ENCODE results near the gene C5orf47. TPM values are rescaled to one million over a fixed set of nuclear protein-coding genes. Genes with fewer than 3 reads are reported as not detected.

Gene C5orf47
- total and polyA plus RNA-seq, 4 donors, result 0.08 TPM; not detected in 3

DNA sequence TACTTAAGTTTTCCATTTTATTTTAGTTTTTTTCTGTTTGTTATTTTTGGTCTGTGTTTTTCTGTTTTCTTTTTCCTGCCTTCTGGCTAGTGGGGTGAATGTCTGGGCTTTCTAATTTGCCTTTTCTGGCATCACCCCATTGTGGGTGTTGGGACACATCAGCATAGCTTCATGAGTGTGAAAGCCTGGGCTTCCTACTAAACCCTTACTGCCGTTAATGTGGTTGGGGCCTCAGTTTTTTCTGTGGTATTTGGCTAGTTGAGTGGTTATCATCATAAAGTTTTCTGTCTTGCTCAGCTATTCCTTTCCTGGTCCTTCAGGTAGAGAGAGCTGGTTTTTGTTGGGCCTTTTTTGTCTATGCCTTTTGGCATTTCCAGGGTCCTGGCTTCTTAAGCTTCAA is 21.4 kb downstream of the C5orf47 start:
- DNase-seq (ENCODE audit: low spot score), result no peak
- TF ChIP-seq ZBTB33 (IDR thresholded peaks at IDR 0.05) (no peak), YY1 (IDR thresholded peaks at IDR 0.05) (no peak), NR2F2 (IDR thresholded peaks at IDR 0.05) (no peak), FOXA2 (IDR thresholded peaks at IDR 0.05) (no peak), RXRA (IDR thresholded peaks at IDR 0.05) (no peak), CTCF (IDR thresholded peaks at IDR 0.05; ENCODE audit: low read depth, low read length, missing input control) (no peak), RAD21 (IDR thresholded peaks at IDR 0.05) (no peak), HNF4G (IDR thresholded peaks at IDR 0.05) (no peak), EGR1 (IDR thresholded peaks at IDR 0.05; ENCODE audit: low read depth in 2 of 2) (no peak), SP1 (IDR thresholded peaks at IDR 0.05) (no peak), TAF1 (conservative IDR thresholded peaks at IDR 0.05) (no peak), GABPA (IDR thresholded peaks at IDR 0.05 in 1 of 2, conservative IDR thresholded peaks at IDR 0.05 in 1 of 2) (no peak)
- WGBS, result 87% methylated on average over 1 of the region's 1 CpG
- H3K36me3 ChIP-seq (ENCODE audit: control insufficient read depth in 4 of 4, insufficient read depth in 3 of 4, low read depth in 1 of 4, low read length in 3 of 4), result no peaks in the 10 kb centered on the region
- H3K9me3 ChIP-seq (ENCODE audit: control insufficient read depth in 4 of 4, low read length in 3 of 4), result no peaks in the 10 kb centered on the region
- H3K4me3 ChIP-seq (ENCODE audit: low read depth in 1 of 3, low read length in 3 of 3), result no peak overlapping the region
- H3K4me1 ChIP-seq (ENCODE audit: control insufficient read depth in 4 of 4, insufficient read depth in 4 of 4, low read length in 3 of 4), result no peaks in the 10 kb centered on the region
- no peak overlapping the region for H3K27ac ChIP-seq (ENCODE audit: low read depth in 1 of 2, low read length in 2 of 2)
- H3K27me3 ChIP-seq (ENCODE audit: control insufficient read depth in 4 of 4, insufficient read depth in 4 of 4, low read length in 3 of 4), result no peaks in the 10 kb centered on the region
- no peak overlapping the region for H3K9ac ChIP-seq (ENCODE audit: low read depth in 1 of 2, low read length in 2 of 2)

DNA sequence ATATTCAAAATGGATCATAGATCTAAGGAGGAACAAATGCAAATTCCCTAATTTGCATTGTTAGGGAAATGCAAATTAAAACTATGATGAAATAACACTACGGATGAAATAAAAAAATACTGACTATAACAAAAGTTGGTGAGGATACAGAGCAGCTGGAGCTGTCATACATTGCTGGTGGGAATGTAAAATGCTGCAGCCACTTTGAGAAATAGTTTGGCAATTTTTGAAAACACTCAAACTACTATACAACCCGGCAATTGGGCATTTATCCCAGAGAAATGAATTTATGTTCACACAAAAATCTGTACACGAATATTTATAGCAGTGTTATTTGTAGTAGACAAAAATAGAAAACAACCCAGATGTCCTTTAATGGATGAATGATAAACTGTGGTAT is 22.5 kb downstream of the C5orf47 start:
- Histone ChIP-seq H3K9me3 (ENCODE audit: control insufficient read depth in 4 of 4, low read length in 3 of 4) (no peaks in the 10 kb centered on the region), H3K9ac (ENCODE audit: low read depth in 1 of 2, low read length in 2 of 2) (no peak overlapping the region), H3K4me3 (ENCODE audit: low read depth in 1 of 3, low read length in 3 of 3) (no peak overlapping the region), H3K27me3 (ENCODE audit: control insufficient read depth in 4 of 4, insufficient read depth in 4 of 4, low read length in 3 of 4) (no peaks in the 10 kb centered on the region), H3K36me3 (ENCODE audit: control insufficient read depth in 4 of 4, insufficient read depth in 3 of 4, low read depth in 1 of 4, low read length in 3 of 4) (no peaks in the 10 kb centered on the region), H3K27ac (ENCODE audit: low read depth in 1 of 2, low read length in 2 of 2) (no peak overlapping the region), H3K4me1 (ENCODE audit: control insufficient read depth in 4 of 4, insufficient read depth in 4 of 4, low read length in 3 of 4) (no peaks in the 10 kb centered on the region)
- WGBS, result 56% methylated on average over 3 of the region's 3 CpGs
- TF ChIP-seq RAD21 (IDR thresholded peaks at IDR 0.05) (no peak), FOXA2 (IDR thresholded peaks at IDR 0.05) (no peak), HNF4A (conservative IDR thresholded peaks at IDR 0.05) (no peak), HNF4G (IDR thresholded peaks at IDR 0.05) (no peak), SP1 (IDR thresholded peaks at IDR 0.05) (no peak), CTCF (IDR thresholded peaks at IDR 0.05; ENCODE audit: low read depth, low read length, missing input control) (no peak), YY1 (IDR thresholded peaks at IDR 0.05) (no peak), EGR1 (IDR thresholded peaks at IDR 0.05; ENCODE audit: low read depth in 2 of 2) (no peak)
- DNase-seq (ENCODE audit: low spot score), result no peak

All from liver (tissue), 9 donors.